ENCODE measurements around the gene INPP5D. TPM values are rescaled to one million over a fixed set of nuclear protein-coding genes. Genes with fewer than 3 reads are reported as not detected.

Gene INPP5D
- total and polyA plus RNA-seq, 2 of the 13 experiments (the other 11 are each of a cell fraction or from before 2014, with no cell fraction given) = 16.7 to 18.0 TPM

GRCh38 chr2:233013027-233013461, 47.1 kb upstream of the INPP5D start, which contains the start of gene NGEF:
NGEF (minus strand) TSS chr2:233013256; CDS start chr2:232974890, 38,366 bp downstream.
- no peaks in the 10 kb centered on the region; a peak in 1 of 5 replicates for H3K27me3 ChIP-seq (ENCODE audit: control insufficient read depth in 1 of 2, insufficient read depth in 2 of 2, low read length in 2 of 2)
- WGBS (ENCODE audit: low lambda C conversion rate) = 0% methylated on average over 12 of the region's 12 CpGs
- peak within 1 kb of the TSS; percentile 31 for H2AFZ ChIP-seq (ENCODE audit: low read length)
- DNase-seq (ENCODE audit: low spot score) = peak; percentile 95
- POLR2A ChIA-PET = interaction anchor here (0.6 to 3.1 kb wide), 24 partner anchors 9 to 167 kb away, joined by 3 to 24 read pairs (median 3); partner anchors contain the start of genes INPP5D and SNORC
- H3K4me2 ChIP-seq (ENCODE audit: low read depth, low read length) = peak within 1 kb of the TSS; percentile 87
- no peaks in the 10 kb centered on the region for H4K20me1 ChIP-seq (ENCODE audit: insufficient read depth, low read length)
- FAIRE-seq = peak; percentile 94
- no peaks in the 10 kb centered on the region for H3K36me3 ChIP-seq (replicated peaks in 1 of 2; ENCODE audit: control insufficient read depth in 1 of 2, insufficient read depth in 2 of 2, low read length in 2 of 2)
- H3K27ac ChIP-seq (ENCODE audit: extremely low read length, insufficient read depth, low read length) = peak within 1 kb of the TSS; percentile 93
- no peaks in the 10 kb centered on the region for H3K9me3 ChIP-seq (ENCODE audit: low read length)
- peak within 1 kb of the TSS; percentile 66 to 93 (median 80) for H3K4me3 ChIP-seq (replicated peaks in 1 of 3; ENCODE audit: insufficient read depth in 1 of 3, low read depth in 2 of 3, low read length in 3 of 3)
- H3K4me1 ChIP-seq (ENCODE audit: insufficient read depth, low read length) = peaks cover 42% of the 10 kb centered on the region
- intact Hi-C loops (cut with micrococcal nuclease; ENCODE audit: unreplicated experiment) (loop anchor here (2.0 to 5.0 kb wide), 2 partner anchors 50 to 239 kb away; partner anchors contain the start of gene ATG16L1), in situ Hi-C loops (cut with HindIII; ENCODE audit: extremely low pct_ligation_motif_present, low pct_unique_long_range_greater_than_20kb) (no loop called here)
- H3K79me2 ChIP-seq (ENCODE audit: insufficient read depth, low read length) = peaks cover 21% of the 10 kb centered on the region
- TSS peak; percentile 74 for BruUV-seq (replicated peaks)
- H3K9ac ChIP-seq (ENCODE audit: insufficient read depth, low read depth, low read length) = peak within 1 kb of the TSS; percentile 88
- CTCF ChIA-PET (ENCODE audit: low intra/inter-chr PET ratio, low total read pairs) = interaction anchor here (1.4 kb wide), 1 partner anchor 16 kb away, joined by 5 read pairs; no protein-coding TSS in a partner anchor
- ATAC-seq = peak; percentile 94
- TF ChIP-seq CBX2 (IDR thresholded peaks at IDR 0.05; ENCODE audit: low read depth, low read length) (no peak), CBX2 (CRISPR knock-in tag; IDR thresholded peaks at IDR 0.05; ENCODE audit: low read depth) (0 out of 2 replicates have a peak, but pooled peaks have one; percentile 28), MLX (CRISPR knock-in tag; IDR thresholded peaks at IDR 0.05) (peak; percentile 95), ZNF609 (CRISPR knock-in tag; IDR thresholded peaks at IDR 0.05; ENCODE audit: borderline replicate concordance) (peak; percentile 81), WIZ (CRISPR knock-in tag; IDR thresholded peaks at IDR 0.05) (no peak), SRSF1 (optimal IDR thresholded peaks at IDR 0.05; ENCODE audit: low read depth, low read length) (peak; percentile 71), ZSCAN20 (CRISPR knock-in tag; IDR thresholded peaks at IDR 0.05; ENCODE audit: borderline replicate concordance) (peak; percentile 59; the same call in 1 of the 2 replicates), KDM3A (CRISPR knock-in tag; IDR thresholded peaks at IDR 0.05; ENCODE audit: low read depth) (peak; percentile 73; the same call in 1 of the 2 replicates)
- TF ChIP-seq, protein P1, sequence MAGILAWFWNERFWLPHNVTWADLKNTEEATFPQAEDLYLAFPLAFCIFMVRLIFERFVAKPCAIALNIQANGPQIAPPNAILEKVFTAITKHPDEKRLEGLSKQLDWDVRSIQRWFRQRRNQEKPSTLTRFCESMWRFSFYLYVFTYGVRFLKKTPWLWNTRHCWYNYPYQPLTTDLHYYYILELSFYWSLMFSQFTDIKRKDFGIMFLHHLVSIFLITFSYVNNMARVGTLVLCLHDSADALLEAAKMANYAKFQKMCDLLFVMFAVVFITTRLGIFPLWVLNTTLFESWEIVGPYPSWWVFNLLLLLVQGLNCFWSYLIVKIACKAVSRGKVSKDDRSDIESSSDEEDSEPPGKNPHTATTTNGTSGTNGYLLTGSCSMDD (CRISPR knock-in tag; IDR thresholded peaks at IDR 0.05) = no peak
- TF ChIP-seq, protein P2, sequence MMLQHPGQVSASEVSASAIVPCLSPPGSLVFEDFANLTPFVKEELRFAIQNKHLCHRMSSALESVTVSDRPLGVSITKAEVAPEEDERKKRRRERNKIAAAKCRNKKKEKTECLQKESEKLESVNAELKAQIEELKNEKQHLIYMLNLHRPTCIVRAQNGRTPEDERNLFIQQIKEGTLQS (CRISPR knock-in tag; IDR thresholded peaks at IDR 0.05) = 0 out of 2 replicates have a peak, but pooled peaks have one; percentile 24
- TF ChIP-seq, protein P3, sequence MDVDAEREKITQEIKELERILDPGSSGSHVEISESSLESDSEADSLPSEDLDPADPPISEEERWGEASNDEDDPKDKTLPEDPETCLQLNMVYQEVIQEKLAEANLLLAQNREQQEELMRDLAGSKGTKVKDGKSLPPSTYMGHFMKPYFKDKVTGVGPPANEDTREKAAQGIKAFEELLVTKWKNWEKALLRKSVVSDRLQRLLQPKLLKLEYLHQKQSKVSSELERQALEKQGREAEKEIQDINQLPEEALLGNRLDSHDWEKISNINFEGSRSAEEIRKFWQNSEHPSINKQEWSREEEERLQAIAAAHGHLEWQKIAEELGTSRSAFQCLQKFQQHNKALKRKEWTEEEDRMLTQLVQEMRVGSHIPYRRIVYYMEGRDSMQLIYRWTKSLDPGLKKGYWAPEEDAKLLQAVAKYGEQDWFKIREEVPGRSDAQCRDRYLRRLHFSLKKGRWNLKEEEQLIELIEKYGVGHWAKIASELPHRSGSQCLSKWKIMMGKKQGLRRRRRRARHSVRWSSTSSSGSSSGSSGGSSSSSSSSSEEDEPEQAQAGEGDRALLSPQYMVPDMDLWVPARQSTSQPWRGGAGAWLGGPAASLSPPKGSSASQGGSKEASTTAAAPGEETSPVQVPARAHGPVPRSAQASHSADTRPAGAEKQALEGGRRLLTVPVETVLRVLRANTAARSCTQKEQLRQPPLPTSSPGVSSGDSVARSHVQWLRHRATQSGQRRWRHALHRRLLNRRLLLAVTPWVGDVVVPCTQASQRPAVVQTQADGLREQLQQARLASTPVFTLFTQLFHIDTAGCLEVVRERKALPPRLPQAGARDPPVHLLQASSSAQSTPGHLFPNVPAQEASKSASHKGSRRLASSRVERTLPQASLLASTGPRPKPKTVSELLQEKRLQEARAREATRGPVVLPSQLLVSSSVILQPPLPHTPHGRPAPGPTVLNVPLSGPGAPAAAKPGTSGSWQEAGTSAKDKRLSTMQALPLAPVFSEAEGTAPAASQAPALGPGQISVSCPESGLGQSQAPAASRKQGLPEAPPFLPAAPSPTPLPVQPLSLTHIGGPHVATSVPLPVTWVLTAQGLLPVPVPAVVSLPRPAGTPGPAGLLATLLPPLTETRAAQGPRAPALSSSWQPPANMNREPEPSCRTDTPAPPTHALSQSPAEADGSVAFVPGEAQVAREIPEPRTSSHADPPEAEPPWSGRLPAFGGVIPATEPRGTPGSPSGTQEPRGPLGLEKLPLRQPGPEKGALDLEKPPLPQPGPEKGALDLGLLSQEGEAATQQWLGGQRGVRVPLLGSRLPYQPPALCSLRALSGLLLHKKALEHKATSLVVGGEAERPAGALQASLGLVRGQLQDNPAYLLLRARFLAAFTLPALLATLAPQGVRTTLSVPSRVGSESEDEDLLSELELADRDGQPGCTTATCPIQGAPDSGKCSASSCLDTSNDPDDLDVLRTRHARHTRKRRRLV (CRISPR knock-in tag; IDR thresholded peaks at IDR 0.05) = no peak
